ENCODE data around the gene ZFC3H1.

The ZFC3H1 gene

DNA sequence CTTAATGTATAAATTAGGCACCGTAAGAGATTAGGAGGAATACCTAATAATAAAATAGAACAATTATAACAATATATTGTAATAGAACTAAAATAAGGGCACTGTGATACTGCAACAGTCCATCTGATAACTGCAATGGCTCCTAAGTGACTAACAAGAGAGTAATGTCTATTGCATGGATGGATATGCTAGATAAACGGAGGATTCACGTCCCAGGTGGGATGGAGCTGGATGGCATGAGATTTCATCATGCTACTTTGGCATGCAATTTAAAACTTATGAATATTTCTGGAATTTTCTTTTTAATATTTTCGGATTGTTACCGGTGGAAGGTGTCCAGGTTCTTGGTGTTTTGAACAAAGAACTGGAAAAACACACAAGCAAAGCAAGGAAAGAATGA, 20.0 kb upstream of the ZFC3H1 start:
- DNase-seq: no peak

DNA sequence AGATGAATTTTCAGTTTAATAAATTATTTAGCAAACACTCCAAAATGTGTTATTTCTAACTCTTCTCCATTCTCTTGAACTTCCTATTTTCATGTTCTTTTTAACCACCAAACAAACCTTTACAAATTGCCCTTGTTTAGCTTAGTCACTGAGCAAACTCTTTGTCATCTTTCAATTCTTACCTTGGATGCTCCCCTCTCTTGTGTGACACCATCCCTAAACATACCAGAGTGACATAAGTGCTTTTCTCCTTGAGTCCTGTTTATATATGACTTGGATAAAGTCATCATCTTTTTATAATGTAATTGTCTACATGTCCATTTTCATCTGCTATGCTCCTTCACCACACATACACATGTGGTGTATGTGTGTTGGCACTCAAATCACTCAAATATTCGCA, 18.8 kb upstream of the ZFC3H1 start:
- DNase-seq: no peak

DNA sequence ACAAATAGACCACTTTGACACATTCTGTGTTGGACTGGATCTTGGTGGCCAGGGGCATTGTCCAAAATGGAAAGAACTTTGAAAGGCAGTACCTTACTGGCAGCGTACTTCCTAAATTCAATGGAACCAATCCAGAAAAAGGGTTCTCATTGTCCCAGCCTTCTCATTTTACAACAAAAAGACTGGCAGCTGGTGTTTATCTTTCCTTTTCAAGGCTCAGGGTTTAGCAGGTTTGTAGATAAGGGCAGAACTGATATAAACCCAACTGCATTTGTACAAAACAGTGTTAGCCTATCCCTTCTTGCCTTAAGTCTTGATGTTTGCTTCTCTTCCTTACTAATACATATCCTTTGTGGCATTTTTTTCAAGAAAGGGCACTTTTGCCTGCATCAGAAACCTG, 8.2 kb upstream of the ZFC3H1 start:
- peak; percentile 78 for DNase-seq

DNA sequence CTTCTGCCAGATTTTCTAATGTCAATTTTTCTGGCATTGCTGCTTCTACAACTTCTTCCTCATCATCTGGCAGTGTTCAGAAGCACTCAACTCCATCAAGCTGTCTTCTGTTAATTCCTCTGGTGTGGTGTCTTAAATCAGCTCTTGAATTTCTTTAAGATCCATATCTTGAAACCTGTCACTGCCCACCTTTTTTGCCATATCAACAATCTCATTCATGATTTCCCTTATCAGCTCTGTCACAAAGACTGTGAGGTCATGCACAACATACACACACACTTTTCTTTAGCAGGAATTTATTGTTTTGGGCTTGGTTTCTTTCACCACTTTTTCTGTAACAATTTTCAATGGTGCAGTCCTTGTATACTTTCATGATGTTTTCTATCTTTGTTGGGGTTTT, 7.7 kb upstream of the ZFC3H1 start:
- DNase-seq: no peak

DNA sequence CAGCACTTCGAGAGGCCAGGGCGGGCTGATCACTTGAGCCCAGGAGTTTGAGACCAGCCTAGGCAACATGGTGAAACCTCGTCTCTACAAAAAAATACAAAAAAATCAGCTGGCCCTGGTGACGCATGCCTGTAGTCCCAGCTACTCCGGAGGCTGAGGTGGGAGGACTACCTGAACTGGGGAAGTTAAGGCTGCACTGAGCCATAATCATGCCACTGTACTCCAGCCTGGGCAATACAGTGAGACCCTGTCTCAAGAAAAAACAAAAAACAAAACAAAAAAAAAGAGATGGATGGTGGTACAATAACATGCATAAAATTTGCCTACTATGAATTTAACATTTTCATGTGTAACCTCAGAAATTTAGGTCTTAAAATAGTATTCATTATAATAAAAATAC, 2.6 kb upstream of the ZFC3H1 start:
- DNase-seq: no peak

- no peak for DNase-seq
Observed at GRCh38 chr12:71665090-71665463, 1.4 kb upstream of the ZFC3H1 start.

DNA sequence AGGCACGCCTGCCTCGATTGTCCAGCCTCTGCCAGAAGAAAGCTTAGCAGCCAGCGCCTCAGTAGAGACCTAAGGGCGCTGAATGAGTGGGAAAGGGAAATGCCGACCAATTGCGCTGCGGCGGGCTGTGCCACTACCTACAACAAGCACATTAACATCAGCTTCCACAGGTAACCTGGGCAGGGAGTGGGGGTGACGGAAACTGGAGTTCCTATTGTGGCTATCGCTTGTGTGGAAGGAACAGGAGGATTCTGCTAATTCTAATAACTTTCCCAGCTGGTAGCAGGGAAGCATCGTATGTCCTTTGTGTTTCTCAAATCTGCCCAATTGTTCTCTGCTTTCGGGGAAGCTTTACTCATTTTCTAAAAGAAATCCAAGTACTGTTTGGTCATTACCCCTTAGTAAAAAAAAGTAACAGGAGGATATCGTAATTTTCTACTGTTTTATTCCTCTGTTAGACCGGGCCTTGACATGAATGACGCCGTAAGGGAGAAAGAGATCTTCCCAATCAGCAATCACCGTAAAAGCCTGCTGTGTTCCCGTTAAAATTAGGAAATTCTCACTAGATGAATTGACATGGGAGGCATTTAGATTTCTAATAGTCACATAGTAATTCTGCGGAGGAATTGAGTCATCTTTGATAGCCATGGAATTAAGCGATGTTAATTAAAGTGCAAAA, 902 bp upstream of the ZFC3H1 start:
- peak; percentile 28 for DNase-seq

DNA sequence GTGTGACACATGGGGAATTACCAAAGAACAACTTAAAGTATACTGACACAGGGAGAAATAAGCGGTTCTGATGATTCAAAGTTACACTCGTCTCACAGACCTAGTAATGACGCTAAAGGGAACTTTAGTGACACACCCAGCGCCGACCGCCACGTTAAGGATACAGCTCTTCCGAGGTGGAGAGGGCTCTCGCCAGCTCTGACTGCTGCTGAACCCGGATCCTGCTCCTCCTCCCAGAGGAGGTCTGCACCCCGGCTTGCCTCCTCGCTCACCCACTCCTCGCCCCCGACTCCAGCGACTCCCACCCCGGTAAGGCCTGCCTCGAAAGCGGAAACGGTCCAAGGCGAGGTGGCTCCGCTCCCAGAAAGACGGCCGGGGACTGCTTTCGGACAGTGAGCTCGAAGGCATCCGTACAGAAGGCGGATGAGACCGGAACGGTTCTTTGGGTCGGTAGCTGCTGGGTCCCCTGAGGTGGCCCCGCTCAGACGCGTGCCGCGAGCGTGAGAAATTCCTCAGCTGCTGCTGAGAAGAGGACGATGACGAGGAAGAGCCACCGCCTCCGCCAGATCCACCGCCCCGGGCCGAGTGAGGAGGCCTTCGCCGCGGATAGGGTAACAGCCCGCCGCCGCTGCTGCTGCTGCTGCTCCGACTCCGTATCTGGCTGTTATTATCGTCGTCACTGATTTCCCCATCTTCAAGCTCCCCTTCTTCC, 643 bp downstream of the ZFC3H1 start:
- DNase-seq: peak; percentile 80

DNA sequence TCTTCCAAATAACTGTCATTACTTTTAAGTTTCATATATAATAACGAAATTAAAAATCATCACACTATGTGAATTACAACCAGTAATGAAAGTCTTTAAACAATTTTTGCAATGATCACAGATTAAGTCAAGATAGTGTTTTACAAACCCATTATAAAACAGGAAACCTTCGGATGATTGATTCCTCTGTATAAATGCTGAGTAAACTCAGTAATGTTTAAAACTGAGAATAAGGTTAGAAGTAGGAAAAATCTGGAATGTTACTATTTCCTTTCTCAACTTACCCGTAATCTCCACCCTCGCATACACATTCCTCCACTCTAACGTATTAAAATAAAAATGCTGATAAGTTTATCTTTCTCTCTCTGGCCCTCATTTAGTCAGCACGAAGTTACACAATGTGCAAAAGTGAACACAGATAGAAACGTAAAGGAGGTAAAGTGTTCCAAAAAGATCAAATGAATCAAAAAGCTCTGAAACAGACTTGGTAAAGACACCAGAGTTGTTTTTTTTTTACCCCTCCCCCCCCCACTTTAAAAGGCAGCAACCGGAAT, 1.6 kb downstream of the ZFC3H1 start:
- peak; percentile 59 for DNase-seq

DNA sequence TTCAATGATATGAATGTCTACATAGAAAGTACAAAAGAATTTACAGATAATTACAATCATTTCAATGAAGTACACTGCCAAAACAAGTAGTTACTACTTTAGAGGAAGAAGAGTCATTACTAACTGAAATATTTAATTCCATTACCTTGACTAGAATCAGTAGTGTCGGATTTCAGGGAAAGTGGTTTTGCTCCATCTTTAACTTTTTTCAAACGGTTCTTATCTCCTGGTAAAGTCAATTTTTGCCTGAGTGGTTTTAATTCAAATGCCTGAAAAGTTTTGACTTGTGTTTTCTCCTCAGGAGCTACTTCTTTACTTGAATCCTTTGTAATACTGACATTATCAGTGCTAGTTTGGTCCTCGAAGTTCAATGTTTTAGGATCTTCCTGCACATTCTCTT, 6.9 kb downstream of the ZFC3H1 start:
- DNase-seq: no peak

DNA sequence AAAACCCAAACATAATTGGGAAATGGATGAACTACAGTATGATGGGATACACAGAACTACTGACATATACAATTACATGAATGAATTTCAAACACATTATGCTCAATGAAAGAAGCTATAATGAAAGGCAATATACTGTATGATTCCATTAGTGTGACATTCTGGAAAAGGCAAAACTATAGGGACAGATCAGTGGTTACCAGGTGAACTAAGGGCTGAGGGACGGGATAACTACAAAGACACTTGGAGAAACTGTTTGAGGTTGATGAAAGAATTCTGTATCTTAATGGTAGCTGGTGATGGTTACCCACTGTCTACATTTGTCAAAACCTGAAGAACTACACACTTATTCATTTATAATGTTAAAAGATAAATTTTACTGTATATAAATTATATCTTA, 7.7 kb downstream of the ZFC3H1 start:
- DNase-seq: no peak

DNA sequence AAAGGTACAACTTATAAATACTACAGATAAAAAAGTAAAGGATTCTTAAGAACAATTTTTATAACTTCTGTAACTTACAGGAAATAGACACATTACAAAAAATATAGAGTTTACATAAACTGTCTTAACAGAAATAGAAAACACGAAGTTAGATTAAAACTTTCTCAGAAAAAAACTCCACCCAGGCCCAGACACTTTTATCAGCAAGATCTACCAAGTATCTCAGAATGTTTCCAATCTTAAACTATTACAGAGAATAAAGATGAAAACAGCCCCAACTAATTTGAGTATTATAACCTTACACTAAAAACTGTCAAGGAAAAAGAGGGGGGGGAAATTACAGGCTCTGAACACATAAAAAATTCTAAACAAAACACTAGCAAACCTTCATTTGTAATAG, 8.2 kb downstream of the ZFC3H1 start:
- no peak for DNase-seq

GRCh38 chr12:71654200-71654599, 9.4 kb downstream of the ZFC3H1 start:
- DNase-seq: no peak

GRCh38 chr12:71653137-71653536, 10.5 kb downstream of the ZFC3H1 start:
- DNase-seq: no peak

DNA sequence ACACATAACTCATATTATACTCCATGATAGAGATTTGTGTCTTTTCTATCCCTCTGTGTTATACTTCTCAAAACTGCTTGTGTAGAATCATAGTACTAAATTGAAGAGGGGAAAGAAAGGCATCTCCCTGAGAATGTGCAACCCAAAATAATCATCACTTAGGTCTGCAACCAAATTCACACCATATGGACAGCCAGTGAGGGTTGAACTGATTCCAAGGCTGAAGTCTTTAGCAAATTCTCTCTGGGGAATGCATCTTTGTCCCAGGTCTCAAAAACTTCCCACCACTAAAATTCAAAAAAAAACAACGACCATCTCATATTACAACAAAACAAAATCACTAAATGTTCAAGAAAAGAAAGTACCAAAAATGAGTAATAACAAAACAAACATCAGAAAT, 11.0 kb downstream of the ZFC3H1 start:
- DNase-seq: no peak

DNA sequence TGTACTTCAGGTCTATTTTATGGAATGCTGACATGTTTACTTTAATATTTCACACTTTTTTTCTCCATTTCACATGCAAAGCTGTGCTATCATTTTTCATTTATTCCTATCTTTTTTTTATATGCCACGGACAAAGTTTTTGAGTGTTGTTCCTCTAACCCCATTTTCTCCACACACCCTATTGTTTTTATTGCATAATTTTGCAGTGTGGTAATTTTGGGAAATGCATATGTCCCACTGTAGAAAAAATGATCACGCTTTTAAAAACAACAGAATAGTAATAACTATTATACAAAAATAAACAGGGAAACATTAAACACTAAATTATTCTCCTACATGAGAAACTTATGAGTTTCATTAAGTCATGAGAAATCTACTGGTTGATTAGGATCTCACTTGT, 14.2 kb downstream of the ZFC3H1 start:
- no peak for DNase-seq

DNA sequence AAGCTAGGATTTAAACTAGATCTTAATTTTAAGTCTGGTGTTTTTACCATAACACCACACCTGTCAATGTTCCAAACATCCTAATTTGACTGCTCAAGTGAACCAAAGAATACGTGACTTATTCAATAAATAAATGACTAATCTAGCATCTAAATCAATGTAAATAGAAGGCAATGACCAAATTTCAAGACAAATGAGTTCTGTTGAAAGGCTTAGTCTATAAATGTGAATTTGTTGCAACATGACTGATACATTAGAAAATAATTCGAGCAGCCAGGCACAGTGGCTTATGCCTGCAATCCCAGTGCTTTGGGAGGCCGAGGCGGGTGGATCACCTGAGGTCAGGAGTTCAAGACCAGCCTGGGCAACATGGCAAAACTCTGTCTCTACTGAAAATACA, 15.1 kb downstream of the ZFC3H1 start:
- no peak for DNase-seq

GRCh38 chr12:71646512-71646911, 17.1 kb downstream of the ZFC3H1 start:
- DNase-seq: no peak

GRCh38 chr12:71645268-71645667, 18.4 kb downstream of the ZFC3H1 start:
- peak; percentile 60 for DNase-seq

DNA sequence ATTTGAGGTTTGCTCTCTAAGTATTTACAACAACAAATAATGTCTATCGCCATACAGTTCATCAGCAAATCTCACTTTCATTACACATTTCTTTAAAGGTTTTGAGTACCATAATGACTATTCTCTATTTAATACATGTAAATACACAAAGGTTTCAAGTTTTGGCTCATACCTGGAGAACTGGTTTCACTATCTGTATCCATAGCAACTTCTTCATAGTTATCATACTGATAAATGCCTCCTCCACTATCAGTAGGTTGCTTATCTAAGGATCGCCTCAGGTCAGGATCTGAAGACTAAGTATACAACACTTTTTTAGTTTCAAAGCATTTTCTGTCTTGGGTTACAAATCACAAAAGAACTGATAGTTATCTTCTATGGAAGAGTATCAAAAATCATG, 21.4 kb downstream of the ZFC3H1 start:
- no peak for DNase-seq

DNA sequence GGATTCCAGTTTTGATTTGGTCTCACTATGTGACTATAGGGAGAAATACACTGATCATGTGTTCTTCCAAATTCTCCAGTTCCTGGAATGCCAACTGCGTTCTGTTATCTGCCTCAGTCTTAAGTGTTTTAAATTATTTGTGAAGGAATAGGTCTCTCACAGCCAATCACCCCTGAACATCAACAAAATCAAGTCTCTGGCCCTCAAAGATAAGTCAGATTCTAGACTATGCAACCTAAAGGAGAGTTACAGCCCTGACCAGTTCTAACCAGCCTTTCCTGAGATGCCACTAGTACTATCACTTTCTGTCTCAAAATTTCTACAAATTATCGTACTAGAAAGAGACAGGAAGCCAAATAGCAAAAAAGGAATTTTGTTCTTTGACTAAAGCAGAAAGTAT, 22.3 kb downstream of the ZFC3H1 start:
- DNase-seq: peak; percentile 47

DNA sequence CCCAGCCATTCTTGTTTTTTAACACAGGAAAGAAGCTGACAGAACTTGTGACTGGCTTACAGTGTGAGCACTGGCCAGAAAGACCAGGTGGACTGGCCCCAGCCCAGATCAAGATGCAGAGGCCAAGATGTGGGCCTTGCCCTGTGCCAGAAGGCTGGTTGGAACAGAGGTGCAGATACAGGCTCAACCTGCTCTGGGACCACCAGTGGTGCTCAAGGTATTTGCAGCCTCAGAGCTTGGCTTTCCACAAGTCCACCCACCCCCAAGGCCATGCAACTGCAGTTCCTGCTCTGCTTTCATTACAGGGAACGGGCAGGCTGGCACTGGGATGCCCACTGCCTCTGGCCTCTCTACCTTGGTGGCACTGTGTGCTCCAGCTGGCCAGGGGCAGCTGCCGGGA, 23.3 kb downstream of the ZFC3H1 start:
- no peak for DNase-seq

GRCh38 chr12:71639341-71639760, 24.3 kb downstream of the ZFC3H1 start:
- DNase-seq: peak; percentile 58

DNA sequence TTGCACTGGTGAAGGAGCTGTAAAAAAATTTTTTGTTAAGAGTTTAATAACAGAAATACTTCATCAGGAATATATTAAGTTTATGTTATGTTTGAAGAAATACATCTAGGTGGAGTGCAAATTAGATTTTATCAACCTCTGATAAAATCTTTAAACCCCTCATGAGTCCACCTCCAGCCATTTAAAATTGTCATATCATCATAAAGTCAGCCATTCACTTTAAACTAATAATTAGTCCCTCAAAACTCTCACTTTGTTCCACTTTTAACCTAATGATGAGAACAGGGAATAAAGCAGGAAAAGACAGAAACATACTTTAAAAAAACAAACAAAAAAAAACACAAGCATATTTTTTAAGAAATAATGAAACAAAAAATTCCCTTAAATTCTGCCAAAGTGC, 25.1 kb downstream of the ZFC3H1 start:
- no peak for DNase-seq

- peak; percentile 91 for DNase-seq
Observed at GRCh38 chr12:71636704-71637115, 26.9 kb downstream of the ZFC3H1 start.

Data from hematopoietic multipotent progenitor cell treated with erythropoietin and hydrocortisone succinate and interleukin-3 and kit ligand, for 4 days (in vitro differentiated cells).